ENCODE results near the gene ZNF19. TPM values are rescaled to one million over a fixed set of nuclear protein-coding genes. Genes with fewer than 3 reads are reported as not detected.

Gene ZNF19
- total RNA-seq, 4 donors from 2014 or later: 2.3 to 4.0 (median 2.9) TPM

DNA sequence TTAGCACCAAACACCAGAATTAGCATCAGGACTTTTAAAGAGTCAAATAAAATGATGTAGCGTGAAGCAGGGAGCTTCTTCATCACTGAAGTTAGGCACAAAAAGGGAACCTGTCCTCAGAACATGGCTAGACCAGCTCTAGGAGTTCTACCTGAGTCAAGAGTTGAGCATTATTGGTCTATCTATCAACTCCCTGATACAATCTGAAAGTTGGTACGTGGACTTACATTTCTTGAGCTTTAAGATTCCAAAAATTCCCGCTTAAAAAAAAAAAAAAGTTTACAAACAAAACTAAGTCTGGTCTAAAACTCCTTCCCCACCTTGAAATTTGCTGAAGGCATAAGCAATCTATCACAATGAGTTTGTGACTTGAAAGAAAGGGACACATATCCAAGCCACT is 59.5 kb downstream of the ZNF19 start:
- intact Hi-C loops (cut with DNase I): no loop called here
- Histone ChIP-seq H3K27ac (replicated peaks in 1 of 4) (no peak overlapping the region), H3K4me3 (no peak overlapping the region), H3K9me3 (peaks cover 0 to 8% (median 2%) of the 10 kb centered on the region in 4 donors), H3K4me1 (peaks cover 0 to 4% (median 0%) of the 10 kb centered on the region in 4 donors), H3K27me3 (peaks cover 0 to 68% (median 9%) of the 10 kb centered on the region in 4 donors), H3K36me3 (no peaks in the 10 kb centered on the region)
- TF ChIP-seq, protein P1, sequence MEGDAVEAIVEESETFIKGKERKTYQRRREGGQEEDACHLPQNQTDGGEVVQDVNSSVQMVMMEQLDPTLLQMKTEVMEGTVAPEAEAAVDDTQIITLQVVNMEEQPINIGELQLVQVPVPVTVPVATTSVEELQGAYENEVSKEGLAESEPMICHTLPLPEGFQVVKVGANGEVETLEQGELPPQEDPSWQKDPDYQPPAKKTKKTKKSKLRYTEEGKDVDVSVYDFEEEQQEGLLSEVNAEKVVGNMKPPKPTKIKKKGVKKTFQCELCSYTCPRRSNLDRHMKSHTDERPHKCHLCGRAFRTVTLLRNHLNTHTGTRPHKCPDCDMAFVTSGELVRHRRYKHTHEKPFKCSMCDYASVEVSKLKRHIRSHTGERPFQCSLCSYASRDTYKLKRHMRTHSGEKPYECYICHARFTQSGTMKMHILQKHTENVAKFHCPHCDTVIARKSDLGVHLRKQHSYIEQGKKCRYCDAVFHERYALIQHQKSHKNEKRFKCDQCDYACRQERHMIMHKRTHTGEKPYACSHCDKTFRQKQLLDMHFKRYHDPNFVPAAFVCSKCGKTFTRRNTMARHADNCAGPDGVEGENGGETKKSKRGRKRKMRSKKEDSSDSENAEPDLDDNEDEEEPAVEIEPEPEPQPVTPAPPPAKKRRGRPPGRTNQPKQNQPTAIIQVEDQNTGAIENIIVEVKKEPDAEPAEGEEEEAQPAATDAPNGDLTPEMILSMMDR (IDR thresholded peaks at IDR 0.05): no peak
- no peak for TF ChIP-seq POLR2AphosphoS5 (IDR thresholded peaks at IDR 0.05)
- no peak for TF ChIP-seq POLR2A (IDR thresholded peaks at IDR 0.05; ENCODE audit: low read depth)
- no peak for TF ChIP-seq EP300 (IDR thresholded peaks at IDR 0.05)
- no peak for DNase-seq (ENCODE audit: extremely low spot score)
- WGBS: 82% methylated on average over 3 of the region's 3 CpGs

DNA sequence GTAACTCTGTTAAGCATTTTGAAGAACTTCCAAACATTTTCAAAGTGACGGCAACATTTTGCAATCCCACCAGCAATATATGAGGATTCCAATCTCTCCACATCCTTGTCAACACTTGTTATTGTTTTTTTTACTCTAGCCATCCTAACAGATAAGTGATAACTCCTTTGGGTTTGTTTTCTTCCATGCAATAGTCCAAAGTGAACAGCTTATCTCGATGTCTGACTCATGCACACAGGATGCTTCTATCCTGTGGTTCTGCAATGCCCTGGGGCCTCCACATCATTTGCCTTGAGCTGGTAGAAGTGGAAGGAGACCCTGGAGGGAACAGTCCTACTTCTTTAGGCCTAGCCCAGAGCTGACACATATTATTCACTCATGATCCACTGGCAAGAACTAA is 60.2 kb downstream of the ZNF19 start:
- H3K27me3 ChIP-seq: peaks cover 0 to 75% (median 9%) of the 10 kb centered on the region in 4 donors
- H3K9me3 ChIP-seq: peaks cover 0 to 8% (median 2%) of the 10 kb centered on the region in 4 donors
- TF ChIP-seq, protein P1 (IDR thresholded peaks at IDR 0.05): no peak
- TF ChIP-seq POLR2A (IDR thresholded peaks at IDR 0.05; ENCODE audit: low read depth) (no peak), EP300 (IDR thresholded peaks at IDR 0.05) (no peak), POLR2AphosphoS5 (IDR thresholded peaks at IDR 0.05) (no peak)
- no peak for DNase-seq (ENCODE audit: extremely low spot score)
- WGBS: 88% methylated on average over 2 of the region's 2 CpGs
- H3K36me3 ChIP-seq: no peaks in the 10 kb centered on the region
- no peak overlapping the region for H3K27ac ChIP-seq (replicated peaks in 1 of 4)
- no peak overlapping the region for H3K4me3 ChIP-seq
- peaks cover 0 to 4% (median 0%) of the 10 kb centered on the region in 4 donors for H3K4me1 ChIP-seq
- intact Hi-C loops (cut with DNase I): no loop called here

DNA sequence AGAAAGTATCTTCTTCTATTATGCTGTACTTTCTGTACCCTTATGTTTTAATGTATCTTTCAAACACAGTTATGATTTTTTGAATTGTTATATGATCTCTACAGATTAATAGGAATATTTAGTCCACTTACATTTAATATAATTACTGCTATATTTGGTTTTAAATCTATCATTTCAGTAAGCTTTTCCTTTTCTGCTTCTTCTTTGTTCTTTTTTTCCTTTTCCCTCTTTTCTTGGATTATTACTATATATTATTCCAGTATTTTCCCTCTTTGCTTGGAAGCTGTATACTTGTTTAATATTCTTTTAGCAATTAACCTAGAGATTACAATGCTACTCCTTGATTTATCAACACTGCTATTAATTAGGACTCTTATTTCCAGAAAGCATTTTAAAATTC is 60.7 kb downstream of the ZNF19 start:
- H3K27me3 ChIP-seq: peaks cover 0 to 80% (median 9%) of the 10 kb centered on the region in 4 donors
- no peak overlapping the region for H3K4me3 ChIP-seq
- peaks cover 0 to 4% (median 0%) of the 10 kb centered on the region in 4 donors for H3K4me1 ChIP-seq
- peaks cover 0 to 8% (median 2%) of the 10 kb centered on the region in 4 donors for H3K9me3 ChIP-seq
- intact Hi-C loops (cut with DNase I): no loop called here
- DNase-seq (ENCODE audit: extremely low spot score): no peak
- no peak overlapping the region for H3K27ac ChIP-seq (replicated peaks in 1 of 4)
- no peaks in the 10 kb centered on the region for H3K36me3 ChIP-seq
- TF ChIP-seq POLR2A (IDR thresholded peaks at IDR 0.05; ENCODE audit: low read depth) (no peak), POLR2AphosphoS5 (IDR thresholded peaks at IDR 0.05) (no peak), EP300 (IDR thresholded peaks at IDR 0.05) (no peak)
- TF ChIP-seq, protein P1 (IDR thresholded peaks at IDR 0.05): no peak

DNA sequence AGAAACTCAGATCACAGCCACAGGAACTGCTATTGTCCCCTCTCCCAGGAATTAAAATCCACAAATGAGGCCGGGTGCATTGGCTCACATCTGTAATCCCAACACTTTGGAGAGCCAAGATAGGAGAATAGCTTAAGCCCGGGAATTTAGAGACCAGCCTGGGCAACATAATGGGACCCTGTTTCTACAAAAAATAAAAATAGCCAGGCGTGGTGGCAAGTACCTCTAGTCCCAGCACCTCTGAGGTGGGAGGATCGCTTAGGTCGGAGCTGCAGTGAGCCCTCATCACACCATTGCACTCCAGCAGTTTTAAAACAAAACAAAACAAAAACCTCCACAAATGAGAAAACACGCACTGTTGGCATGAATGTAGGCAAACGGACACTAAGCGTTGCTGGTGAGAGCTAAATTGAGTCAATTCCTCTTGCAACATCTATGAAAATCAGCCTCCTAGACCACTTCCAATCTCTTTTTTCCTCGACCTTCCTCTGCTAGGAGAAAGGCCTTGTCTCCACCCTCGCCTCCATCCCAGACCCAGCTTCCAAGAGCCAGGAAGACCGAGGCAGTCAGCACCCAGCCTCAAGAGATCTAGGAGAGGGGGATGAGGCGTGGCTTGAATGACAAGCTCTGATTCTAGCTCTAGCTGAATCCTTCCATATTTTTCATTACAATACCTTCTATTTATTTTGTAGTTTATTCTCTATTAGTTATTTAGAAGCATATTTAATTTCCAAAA is 62.1 kb downstream of the ZNF19 start:
- Histone ChIP-seq H3K4me3 (no peak overlapping the region), H3K27ac (replicated peaks in 1 of 4) (no peak overlapping the region), H3K9me3 (peaks cover 0 to 8% (median 2%) of the 10 kb centered on the region in 4 donors), H3K4me1 (peaks cover 0 to 4% (median 0%) of the 10 kb centered on the region in 4 donors), H3K36me3 (no peaks in the 10 kb centered on the region), H3K27me3 (peaks cover 0 to 81% (median 9%) of the 10 kb centered on the region in 4 donors)
- intact Hi-C loops (cut with DNase I): no loop called here
- TF ChIP-seq EP300 (IDR thresholded peaks at IDR 0.05): no peak
- 70% methylated on average over 12 of the region's 12 CpGs for WGBS
- no peak for DNase-seq (ENCODE audit: extremely low spot score)

DNA sequence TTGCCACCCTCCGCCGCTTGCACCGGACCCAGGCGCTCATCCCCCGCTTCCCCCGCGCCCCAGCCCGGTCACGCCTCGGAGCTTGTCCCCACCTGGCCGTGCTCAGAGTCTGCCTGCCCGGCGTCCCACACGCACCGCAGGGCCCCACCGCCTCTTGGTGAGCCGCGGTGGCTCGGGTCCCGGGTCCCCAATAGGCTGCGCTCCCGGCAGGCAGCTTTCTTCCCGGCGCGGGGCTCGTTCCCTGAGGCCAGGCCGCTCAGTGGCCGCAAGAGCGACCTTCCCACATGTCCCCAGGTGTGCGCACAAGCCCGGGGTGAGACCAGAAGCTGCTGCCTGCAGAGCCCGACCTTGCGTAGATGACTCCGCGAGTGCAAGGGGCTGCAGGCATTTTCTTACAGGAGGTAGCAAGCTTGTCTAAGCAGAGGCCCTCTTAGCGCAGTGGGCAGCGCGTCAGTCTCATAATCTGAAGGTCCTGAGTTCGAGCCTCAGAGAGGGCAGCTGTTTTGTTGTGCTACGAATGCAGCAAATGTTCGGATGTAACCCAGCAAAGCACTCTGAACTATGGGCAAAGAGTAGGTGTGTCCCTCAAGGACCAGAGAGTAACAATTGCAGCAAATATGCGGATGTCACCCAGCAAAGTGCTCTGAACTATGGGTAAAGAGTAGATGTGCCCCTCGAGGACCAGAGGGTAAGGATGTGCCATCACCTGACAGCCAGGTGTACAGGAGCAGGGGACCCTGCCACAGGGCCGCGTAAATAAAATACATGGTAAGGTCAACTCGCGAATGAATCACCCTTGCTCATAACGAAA is 62.9 kb downstream of the ZNF19 start:
- Histone ChIP-seq H3K27ac (replicated peaks in 1 of 4) (no peak overlapping the region), H3K4me3 (peak overlapping the region in 1 of 4 donors; percentile 18), H3K27me3 (peaks cover 0 to 77% (median 9%) of the 10 kb centered on the region in 4 donors), H3K9me3 (peaks cover 0 to 8% (median 2%) of the 10 kb centered on the region in 4 donors), H3K4me1 (peaks cover 0 to 4% (median 0%) of the 10 kb centered on the region in 4 donors), H3K36me3 (no peaks in the 10 kb centered on the region)
- TF ChIP-seq, protein P1 (IDR thresholded peaks at IDR 0.05): no peak
- TF ChIP-seq EP300 (IDR thresholded peaks at IDR 0.05) (no peak), POLR2A (IDR thresholded peaks at IDR 0.05; ENCODE audit: low read depth) (no peak), POLR2AphosphoS5 (IDR thresholded peaks at IDR 0.05) (no peak)
- intact Hi-C loops (cut with DNase I): no loop called here
- no peak for DNase-seq (ENCODE audit: extremely low spot score)
- 6% methylated on average over 28 of the region's 48 CpGs for WGBS

All from esophagus muscularis mucosa (tissue), 4 donors.